DMS114 treated with DMSO at 0.1 percent for 48 hours (cell line): ENCODE measurements around the gene MFRP.
"Not testable (repeated sequence)": the region's sequence is repeated elsewhere in the genome, so short reads cannot be mapped to it uniquely, and the experiment has no call there.

Experiments
- DNase-seq: peaks from one replicate; lab custom pipeline; 2025; ENCODE audit not compliant: unreplicated experiment; lab: John Stamatoyannopoulos, UW

Gene MFRP

GRCh38 chr11:119346605-119347004 is at the start of gene MFRP:
Gene MFRP, minus strand, starts transcription at chr11:119346705. Its CDS starts 192 bp downstream, at chr11:119346513.
- no peak for DNase-seq

- no peak for DNase-seq
Observed at GRCh38 chr11:119391275-119391674, 44.8 kb upstream of the MFRP start.

GRCh38 chr11:119389611-119390254 is 43.2 kb upstream of the MFRP start:
- no peak for DNase-seq

GRCh38 chr11:119388103-119388502 is 41.6 kb upstream of the MFRP start:
- no peak for DNase-seq

- no peak for DNase-seq
Observed at GRCh38 chr11:119384332-119384731, 37.8 kb upstream of the MFRP start.

GRCh38 chr11:119382513-119382912 is 36.0 kb upstream of the MFRP start:
- DNase-seq, result not testable (repeated sequence)

GRCh38 chr11:119382101-119382500 is 35.6 kb upstream of the MFRP start:
- no peak for DNase-seq

- peak; percentile 79 for DNase-seq
Observed at GRCh38 chr11:119381181-119381988, 34.9 kb upstream of the MFRP start, which contains the start of gene USP2. Gene USP2, minus strand, starts transcription at chr11:119381690. Its CDS starts 8,210 bp downstream, at chr11:119373480.

- no peak for DNase-seq
Observed at GRCh38 chr11:119380827-119381180, 34.3 kb upstream of the MFRP start.

- no peak for DNase-seq
Observed at GRCh38 chr11:119380160-119380826, 33.8 kb upstream of the MFRP start.

- DNase-seq, result no peak
Observed at GRCh38 chr11:119378851-119379465, 32.5 kb upstream of the MFRP start.

GRCh38 chr11:119377961-119378667 is 31.6 kb upstream of the MFRP start:
- DNase-seq, result no peak

GRCh38 chr11:119377112-119377901 is 30.8 kb upstream of the MFRP start:
- DNase-seq, result no peak

GRCh38 chr11:119376197-119376847 is 29.8 kb upstream of the MFRP start:
- no peak for DNase-seq

GRCh38 chr11:119375337-119376196 is 29.1 kb upstream of the MFRP start:
- no peak for DNase-seq

GRCh38 chr11:119374632-119375336 is 28.3 kb upstream of the MFRP start:
- no peak for DNase-seq

- peak; percentile 22 for DNase-seq
Observed at GRCh38 chr11:119373921-119374631, 27.6 kb upstream of the MFRP start.
